ENCODE data around the gene CISH. TPM values are rescaled to one million over a fixed set of nuclear protein-coding genes. Genes with fewer than 3 reads are reported as not detected.
A peak's percentile ranks its signal among the peaks of the same experiment; 100 is the strongest.

The CISH gene
- total and polyA plus RNA-seq, 9 of the 15 experiments (the other 6 are each of a cell fraction or from before 2014, with no cell fraction given) = 1.7 to 47.7 (median 18.3) TPM

GRCh38 chr3:50600841-50601591 is 10.6 kb downstream of the CISH start:
- H2AFZ ChIP-seq (ENCODE audit: low read depth, low read length) = peak overlapping the region; percentile 25; the same call in 1 of the 2 replicates
- in situ Hi-C loops (cut with MboI) = no loop called here
- CTCF ChIA-PET (ENCODE audit: low intra/inter-chr PET ratio) = interaction anchor here (0.8 kb wide), 1 partner anchor 13 kb away, joined by 4 read pairs; no protein-coding TSS in a partner anchor
- no peaks in the 10 kb centered on the region for H3K27me3 ChIP-seq (ENCODE audit: control insufficient read depth in 2 of 2, insufficient read depth in 2 of 2, low read length in 2 of 2)
- ATAC-seq (peak; percentile 72), DNase-seq (ENCODE audit: extremely low read depth in 1 of 4, low spot score in 3 of 4) (peak; percentile 66 to 94 (median 75)), FAIRE-seq (peak; percentile 86)
- H3K4me1 ChIP-seq (replicated peaks in 1 of 2; ENCODE audit: control insufficient read depth in 2 of 2, insufficient read depth in 2 of 2, low read length in 2 of 2) = peaks cover 58 to 74% of the 10 kb centered on the region in 2 experiments
- no peak overlapping the region; the same call in 1 of the 2 replicates for H3K4me3 ChIP-seq
- peaks cover 26% of the 10 kb centered on the region; the same call in 2 of the 3 replicates for H3K36me3 ChIP-seq (ENCODE audit: control insufficient read depth, insufficient read depth, low read length)
- POLR2A ChIA-PET = interaction anchor here (0.5 to 3.9 kb wide), 7 partner anchors 10 to 1743 kb away, joined by 3 to 44 read pairs (median 7); partner anchors contain the start of gene HEMK1
- peak overlapping the region; percentile 78 for H3K4me2 ChIP-seq (ENCODE audit: insufficient read depth, low read length)
- H3K27ac ChIP-seq (ENCODE audit: extremely low read depth, low read depth, low read length) = peak overlapping the region; percentile 96
- WGBS (ENCODE audit: insufficient coverage, low coverage, missing lambda C conversion rate) = under 1% methylated on average over 13 of the region's 14 CpGs
- H3K9me3 ChIP-seq (replicated peaks; ENCODE audit: control insufficient read depth, insufficient read depth, low read depth, low read length) = no peaks in the 10 kb centered on the region
- intact Hi-C loops (cut with micrococcal nuclease) = loop anchor here (1.0 kb wide), 2 partner anchors 10 to 11 kb away; no protein-coding TSS in a partner anchor
- BruUV-seq (replicated peaks) = no TSS peak
- peak overlapping the region; percentile 74 to 89 for H3K9ac ChIP-seq (ENCODE audit: insufficient read depth in 1 of 2, low read depth in 2 of 2, low read length in 2 of 2)
- H4K20me1 ChIP-seq (replicated peaks; ENCODE audit: control insufficient read depth, insufficient read depth, low read length) = 0 out of 2 replicates have a peak, but pooled peaks cover 4% of the 10 kb centered on the region
- H3K9me1 ChIP-seq (ENCODE audit: control insufficient read depth, insufficient read depth, low read length) = peaks cover 3% of the 10 kb centered on the region
- peaks cover 33% of the 10 kb centered on the region for H3K79me2 ChIP-seq (ENCODE audit: control insufficient read depth, insufficient read depth, low read length)
- TF ChIP-seq ZNF354B (CRISPR knock-in tag; IDR thresholded peaks at IDR 0.05) (no peak), SNIP1 (IDR thresholded peaks at IDR 0.05; ENCODE audit: low read depth) (no peak), MGA (IDR thresholded peaks at IDR 0.05) (no peak; the same call in 1 of the 2 replicates), PYGO2 (tag; IDR thresholded peaks at IDR 0.05) (no peak), POLR2H (tag; IDR thresholded peaks at IDR 0.05; ENCODE audit: low read depth) (0 out of 2 replicates have a peak, but pooled peaks have one; percentile 33), CHD1 (IDR thresholded peaks at IDR 0.05; ENCODE audit: low read length) (no peak), BRF2 (IDR thresholded peaks at IDR 0.05; ENCODE audit: borderline replicate concordance, insufficient read depth, insufficient read length) (no peak)

All from K562 (cell line).